ENCODE measurements around the gene PGR.

GRCh38 chr11:101115671-101116160, 13.9 kb downstream of the PGR start:
- TF ChIP-seq EZH2 (IDR thresholded peaks at IDR 0.05; ENCODE audit: insufficient read depth, poor library complexity, severe bottlenecking) (no peak), EZH2phosphoT487 (IDR thresholded peaks at IDR 0.05; ENCODE audit: insufficient read depth, low read depth) (no peak)
